Activated CD4-positive, CD25-positive, alpha-beta regulatory T cell (primary cell): ENCODE measurements around the gene NLGN2.

Source experiments
- DNase-seq, 4 experiments: peaks; one replicate each; lab custom pipeline; 2025; lab: John Stamatoyannopoulos, UW

Gene NLGN2

GRCh38 chr17:7466318-7466638 lies 58.6 kb downstream of the NLGN2 start:
- no peak for DNase-seq

GRCh38 chr17:7466639-7467341 lies 59.1 kb downstream of the NLGN2 start:
- DNase-seq: no peak

DNA sequence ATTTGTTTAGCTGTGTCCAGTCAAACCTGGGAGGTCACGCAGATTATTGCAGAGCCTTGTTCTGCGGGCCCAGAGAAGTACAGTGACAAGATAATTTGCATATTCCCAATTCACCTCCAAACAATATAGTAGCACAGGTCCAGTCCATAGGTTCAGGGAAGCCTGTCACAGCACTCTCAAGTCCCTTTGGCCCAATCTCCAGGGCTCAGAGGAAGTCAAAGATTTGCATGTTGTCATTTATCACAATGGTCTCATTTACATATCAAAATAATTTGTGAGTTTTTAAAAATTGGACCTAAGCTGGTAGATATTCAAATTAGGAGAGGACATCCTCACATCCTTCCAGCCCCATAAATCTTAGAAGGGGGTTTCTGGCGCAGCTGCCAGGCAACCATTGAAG lies 59.9 kb downstream of the NLGN2 start:
- DNase-seq: no peak

DNA sequence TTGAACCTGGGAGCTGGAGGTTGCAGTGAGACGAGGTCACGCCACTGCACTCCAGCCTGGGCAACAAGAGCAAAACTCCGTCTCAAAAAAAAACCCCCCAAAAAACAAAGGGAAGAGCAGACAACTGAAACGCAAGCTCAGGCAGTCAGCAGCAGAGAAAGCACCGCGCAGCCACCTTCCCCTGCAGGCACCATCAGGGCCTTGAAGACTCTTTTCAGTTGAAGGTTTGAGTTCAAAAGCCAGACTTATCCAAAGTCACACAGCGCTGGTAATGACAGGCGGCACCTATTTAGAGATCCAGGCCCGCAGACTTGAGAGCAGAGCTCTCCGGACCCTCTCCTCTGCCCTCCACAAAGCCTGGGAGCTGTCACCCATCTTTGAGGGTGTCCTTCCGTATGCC lies 60.6 kb downstream of the NLGN2 start:
- DNase-seq: no peak

GRCh38 chr17:7468804-7469389 lies 61.3 kb downstream of the NLGN2 start:
- DNase-seq: no peak
